Left ventricle myocardium inferior (tissue), 1 donor: Measurements from ENCODE around the gene CHSY1. TPM values are rescaled to one million over a fixed set of nuclear protein-coding genes. Genes with fewer than 3 reads are reported as not detected.
"Not testable (repeated sequence)": the region's sequence is repeated elsewhere in the genome, so short reads cannot be mapped to it uniquely, and the experiment has no call there.

Experiments used
- DNase-seq: peaks from one replicate; pipeline ENCODE4 v3.0.0-alpha.2; 2020
- H3K27ac ChIP-seq: fragments of 200-600 bp; replicated peaks from 2 replicates; pipeline ENCODE4 v1.8.0; 2021
- H3K27me3 ChIP-seq: fragments of 200-600 bp; 2 replicates; pipeline ENCODE4 v1.8.0; 2021; ENCODE audit warnings: low read depth
- H3K36me3 ChIP-seq: fragments of 200-600 bp; 2 replicates; pipeline ENCODE4 v1.8.0; 2021
- H3K4me1 ChIP-seq: fragments of 200-600 bp; 2 replicates; pipeline ENCODE4 v1.8.0; 2021
- H3K4me3 ChIP-seq: fragments of 200-600 bp; 2 replicates; pipeline ENCODE4 v1.8.0; 2021; ENCODE audit warnings: mild to moderate bottlenecking, moderate library complexity
- H3K9me3 ChIP-seq: fragments of 200-600 bp; replicated peaks from 2 replicates; pipeline ENCODE4 v1.8.0; 2021
- CTCF ChIP-seq: fragments of 200-600 bp; IDR thresholded peaks from 2 replicates; pipeline ENCODE4 v1.8.0; 2021; ENCODE audit warnings: antibody characterized with exemption, mild to moderate bottlenecking, borderline replicate concordance
- intact Hi-C: fragments of 100-400 bp; cut with micrococcal nuclease; formaldehyde crosslinking; loops from one replicate; pipeline ENCODE4 v1.11.0; 2022
- total RNA-seq: library from RNA; stranded (reverse); fragmentation: NEBNext Ultra II Directional; extraction: Animal tissue kit (Norgen Biotek cat#: 25700); gene quantifications from one replicate; pipeline ENCODE4 v1.2.1, GENCODE V29; 2021
- donor health status: DM: no; HTN: yes; CAD: no; lungs with severe emphysema.

Gene CHSY1
- total RNA-seq, 1 donor from 2014 or later = 15.1 TPM

GRCh38 chr15:101216100-101216499 lies 35.7 kb downstream of the CHSY1 start:
- H3K4me1 ChIP-seq = peaks cover 60% of the 10 kb centered on the region
- H3K4me3 ChIP-seq = no peak overlapping the region
- no peaks in the 10 kb centered on the region for H3K27me3 ChIP-seq
- intact Hi-C loops = no loop called here
- DNase-seq = no peak
- H3K36me3 ChIP-seq = no peaks in the 10 kb centered on the region
- no peaks in the 10 kb centered on the region for H3K9me3 ChIP-seq
- H3K27ac ChIP-seq = no peak overlapping the region
- TF ChIP-seq CTCF = no peak

GRCh38 chr15:101215681-101216080 lies 36.2 kb downstream of the CHSY1 start:
- Histone ChIP-seq H3K4me3 (no peak overlapping the region), H3K36me3 (no peaks in the 10 kb centered on the region), H3K4me1 (peaks cover 60% of the 10 kb centered on the region), H3K9me3 (no peaks in the 10 kb centered on the region), H3K27ac (no peak overlapping the region), H3K27me3 (no peaks in the 10 kb centered on the region)
- no peak for TF ChIP-seq CTCF
- DNase-seq = no peak
- intact Hi-C loops = no loop called here

GRCh38 chr15:101214435-101215097 lies 37.3 kb downstream of the CHSY1 start:
- H3K27me3 ChIP-seq, H3K9me3 ChIP-seq, H3K27ac ChIP-seq, H3K4me3 ChIP-seq, intact Hi-C loops, DNase-seq, H3K36me3 ChIP-seq: not testable (repeated sequence)
- peaks cover 65% of the 10 kb centered on the region for H3K4me1 ChIP-seq

- peaks cover 75% of the 10 kb centered on the region for H3K4me1 ChIP-seq
- H3K27ac ChIP-seq = no peak overlapping the region
- DNase-seq = no peak
- intact Hi-C loops = no loop called here
- H3K36me3 ChIP-seq = no peaks in the 10 kb centered on the region
- no peak for TF ChIP-seq CTCF
- H3K4me3 ChIP-seq = no peak overlapping the region
- H3K9me3 ChIP-seq = no peaks in the 10 kb centered on the region
- H3K27me3 ChIP-seq = no peaks in the 10 kb centered on the region
Observed at GRCh38 chr15:101213570-101213969, 38.3 kb downstream of the CHSY1 start.

GRCh38 chr15:101213147-101213546 lies 38.7 kb downstream of the CHSY1 start:
- H3K9me3 ChIP-seq = no peaks in the 10 kb centered on the region
- DNase-seq = no peak
- H3K27ac ChIP-seq = no peak overlapping the region
- H3K4me1 ChIP-seq = peaks cover 78% of the 10 kb centered on the region
- TF ChIP-seq CTCF = no peak
- intact Hi-C loops = no loop called here
- H3K36me3 ChIP-seq = no peaks in the 10 kb centered on the region
- H3K4me3 ChIP-seq = no peak overlapping the region
- H3K27me3 ChIP-seq = no peaks in the 10 kb centered on the region

GRCh38 chr15:101211897-101212296 lies 40.0 kb downstream of the CHSY1 start:
- Histone ChIP-seq H3K27me3 (no peaks in the 10 kb centered on the region), H3K4me3 (no peak overlapping the region), H3K9me3 (no peaks in the 10 kb centered on the region), H3K27ac (no peak overlapping the region), H3K36me3 (no peaks in the 10 kb centered on the region), H3K4me1 (peaks cover 85% of the 10 kb centered on the region)
- no peak for TF ChIP-seq CTCF
- intact Hi-C loops = no loop called here
- no peak for DNase-seq
